GM18526 (cell line): Measurements from ENCODE around the gene SACM1L.

Source experiments
- POLR2A ChIP-seq: IDR thresholded peaks from 3 replicates; pipeline ENCODE4 v1.6.1; 2011; ENCODE audit not compliant: insufficient read length; ENCODE audit errors: extremely low read depth

SACM1L gene

DNA sequence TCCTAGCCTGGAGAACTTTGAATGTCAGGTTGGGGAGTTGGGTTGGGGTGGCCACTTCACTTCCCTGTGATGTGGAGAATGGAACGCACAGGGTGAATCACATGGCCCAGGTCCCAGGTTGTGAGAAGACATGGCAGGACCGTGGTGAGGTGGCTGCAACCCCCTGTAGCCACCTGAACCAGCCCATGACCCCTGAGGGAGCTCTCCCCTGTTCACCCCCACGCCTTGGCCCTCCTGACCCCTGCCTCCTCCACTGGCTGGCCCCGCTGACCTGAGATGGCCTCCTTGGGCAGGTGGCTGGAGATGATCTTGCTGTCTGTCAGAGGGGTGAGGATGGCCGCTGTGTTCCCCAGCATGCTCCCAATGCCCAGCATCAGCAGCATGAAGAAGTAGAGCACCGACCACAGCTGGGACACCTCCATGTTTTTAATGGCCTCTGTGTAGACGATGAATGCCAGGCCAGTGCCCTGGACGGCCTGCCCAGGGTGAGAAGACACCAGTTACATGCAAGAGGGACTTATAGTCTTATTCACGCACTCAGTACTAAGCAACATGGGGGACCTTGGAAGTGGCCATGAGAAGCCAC, 76.2 kb downstream of the SACM1L start:
- TF ChIP-seq POLR2A: no peak

GRCh38 chr3:45765958-45766357, 76.8 kb downstream of the SACM1L start:
- TF ChIP-seq POLR2A: no peak

DNA sequence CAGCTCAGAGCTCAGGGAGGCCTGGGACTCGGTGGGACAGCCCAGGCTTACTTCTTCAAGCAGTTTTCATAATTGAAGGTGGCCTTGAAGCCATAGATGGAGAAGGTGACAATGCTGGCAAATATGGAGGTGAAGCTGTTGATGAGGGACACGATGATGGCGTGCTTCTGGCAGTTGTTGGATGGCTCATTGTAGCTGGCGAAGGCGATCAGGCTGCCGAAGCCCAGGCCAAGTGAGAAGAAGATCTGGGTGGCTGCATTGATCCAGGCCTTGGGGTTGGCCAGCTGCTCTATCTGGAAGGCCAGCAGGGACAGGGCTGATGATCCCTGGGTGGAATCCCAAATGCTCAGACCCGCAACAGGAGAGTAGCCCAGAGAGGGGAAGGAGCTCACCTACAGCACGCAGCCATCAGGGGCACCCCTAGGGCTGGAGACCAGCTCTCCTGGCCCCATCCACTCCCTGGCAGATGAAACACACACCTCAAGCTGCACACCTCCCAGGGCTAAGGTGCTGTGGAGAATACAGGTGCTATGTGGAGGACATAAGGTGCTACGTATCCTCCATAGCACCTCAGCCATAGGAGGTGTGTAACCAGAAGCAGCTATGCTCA, 82.1 kb downstream of the SACM1L start:
- TF ChIP-seq POLR2A: no peak

DNA sequence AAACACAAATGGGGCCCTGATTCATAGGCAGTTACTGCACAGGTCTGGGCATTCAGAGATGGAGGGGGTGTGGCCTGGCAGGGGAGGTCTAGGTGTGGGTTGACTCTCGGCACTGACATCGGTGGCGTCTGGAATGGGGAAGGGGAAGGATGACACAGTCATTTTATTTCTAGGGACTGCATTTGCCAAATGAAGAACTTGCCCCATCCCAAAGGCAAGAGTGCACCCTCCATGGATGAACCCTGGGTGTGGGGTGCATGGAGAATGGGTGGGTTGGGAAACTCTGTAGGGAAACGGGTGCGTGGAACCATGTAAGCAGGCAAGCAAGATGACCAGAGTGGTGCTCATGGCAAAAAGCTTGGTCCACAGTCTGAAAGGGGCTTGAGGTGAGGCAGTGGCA, 82.6 kb downstream of the SACM1L start:
- no peak for TF ChIP-seq POLR2A

DNA sequence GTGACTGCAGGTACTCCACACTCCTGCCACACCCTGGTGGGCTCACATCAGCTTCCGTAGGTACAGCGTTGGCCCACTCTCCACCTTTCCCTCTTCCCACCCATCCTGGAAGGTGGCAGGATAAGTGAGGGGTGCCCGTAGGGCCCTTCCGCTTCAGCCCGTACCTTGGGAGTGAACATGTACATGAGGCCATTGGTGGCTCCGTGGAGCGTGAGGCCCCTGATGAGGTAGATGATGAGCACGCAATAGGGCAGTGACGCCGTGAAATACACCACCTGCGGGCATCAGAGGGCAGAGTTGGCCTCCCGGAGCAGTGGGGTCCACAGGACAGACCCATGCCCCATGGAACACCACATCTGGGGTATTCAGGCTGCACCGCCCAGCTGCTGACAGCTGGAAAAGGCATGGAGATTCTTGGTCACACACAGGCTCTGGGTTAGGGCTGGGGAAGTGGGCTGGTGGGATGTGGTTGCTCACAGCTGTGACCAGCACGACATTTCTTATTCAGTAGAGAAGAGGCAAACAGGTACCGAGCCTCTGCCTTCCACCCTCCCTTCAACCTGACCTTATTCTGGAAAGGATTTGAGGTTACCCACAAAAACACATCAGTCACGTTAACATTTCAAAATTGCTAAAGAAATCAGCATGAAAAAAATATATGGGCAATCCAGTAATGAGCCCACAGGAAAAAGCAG, 83.3 kb downstream of the SACM1L start:
- no peak for TF ChIP-seq POLR2A

DNA sequence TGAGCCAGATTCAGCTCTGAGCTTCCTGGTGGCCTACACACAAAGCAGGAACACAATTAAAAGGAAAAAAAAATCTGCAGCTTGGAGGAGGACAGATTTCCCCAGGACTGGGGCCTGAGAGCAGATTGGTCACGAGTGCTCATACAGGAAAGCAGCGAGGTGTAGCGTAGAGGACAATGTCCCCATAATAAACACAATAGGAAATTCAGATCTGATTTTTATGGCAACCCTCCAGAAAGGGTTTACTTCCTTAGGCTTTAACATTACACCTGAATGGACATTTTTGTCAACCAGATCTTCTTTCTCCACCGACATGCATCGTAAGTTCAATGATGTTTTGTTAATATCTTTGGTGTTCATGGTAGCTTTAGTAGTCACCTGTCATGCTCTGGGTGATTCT, 83.9 kb downstream of the SACM1L start:
- TF ChIP-seq POLR2A: no peak

DNA sequence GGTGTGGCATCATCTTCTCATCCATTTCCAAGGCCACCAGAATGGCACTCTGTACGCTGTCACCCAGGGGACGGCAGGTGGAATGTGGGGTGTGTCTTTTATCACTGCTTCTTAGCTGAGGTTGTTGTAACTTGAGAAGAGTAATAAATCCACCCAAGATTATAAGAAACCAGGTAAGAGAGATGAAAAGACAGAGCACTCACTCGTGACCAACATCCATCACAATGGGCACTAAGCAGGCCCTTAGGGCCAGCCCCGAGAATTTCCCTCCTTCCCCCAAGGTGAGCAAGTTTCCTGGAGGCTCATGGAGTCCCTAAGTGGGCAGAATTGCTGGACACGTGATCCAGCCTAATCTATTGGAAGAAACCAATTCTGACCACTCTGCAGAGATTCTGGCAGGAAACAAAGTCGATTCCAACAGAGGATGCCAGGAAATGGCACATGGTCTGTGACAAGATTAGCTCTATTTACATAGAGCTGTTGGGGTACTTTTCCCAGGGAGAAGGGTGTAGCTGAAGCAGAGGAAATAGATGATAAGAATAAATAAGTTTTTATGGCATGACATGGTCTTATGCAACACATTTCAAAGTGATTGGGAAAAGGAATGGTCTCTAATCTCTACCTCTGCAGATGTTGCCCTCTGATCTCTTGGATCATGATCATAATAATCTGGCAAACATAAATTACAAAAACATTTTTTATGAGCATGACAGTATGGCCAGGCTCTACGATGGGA, 84.7 kb downstream of the SACM1L start:
- no peak for TF ChIP-seq POLR2A

GRCh38 chr3:45774581-45775521, 85.7 kb downstream of the SACM1L start:
- no peak for TF ChIP-seq POLR2A

DNA sequence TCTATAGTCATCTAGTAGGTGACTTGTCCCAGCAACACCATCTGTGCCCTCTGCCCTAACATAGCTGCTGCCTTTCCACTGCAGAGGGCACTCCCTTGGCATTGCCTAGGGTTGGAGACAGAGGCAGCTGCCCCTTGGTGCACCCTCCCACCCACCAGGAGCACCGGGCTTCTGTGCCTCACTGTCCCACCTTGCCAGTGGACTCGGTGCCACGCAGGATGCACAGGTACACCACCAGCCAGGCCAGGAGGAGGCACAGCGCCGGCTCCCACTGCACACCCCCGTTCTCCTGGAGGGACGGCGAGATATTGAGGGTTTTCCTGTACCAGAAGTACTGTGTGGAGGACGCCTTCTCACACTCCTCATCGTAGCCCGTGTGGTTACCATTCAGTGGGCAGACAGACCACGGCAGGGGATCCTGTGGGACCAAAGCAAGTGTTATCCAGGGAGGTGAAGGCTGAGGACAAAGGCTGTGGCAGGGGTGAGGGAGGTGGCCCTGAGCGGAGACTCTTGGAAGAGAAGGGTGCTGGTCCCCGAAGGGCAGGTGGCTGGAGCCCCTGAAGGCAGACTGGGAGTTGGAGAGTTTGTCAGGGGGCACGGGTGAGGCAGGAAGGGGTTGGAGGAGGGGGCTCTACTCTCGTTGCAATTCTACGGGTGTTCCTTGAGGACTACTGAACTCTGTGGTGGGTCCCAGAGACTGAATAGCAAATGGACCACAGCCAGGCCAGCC, 86.5 kb downstream of the SACM1L start:
- no peak for TF ChIP-seq POLR2A

GRCh38 chr3:45776301-45776595, 87.1 kb downstream of the SACM1L start:
- TF ChIP-seq POLR2A: no peak

DNA sequence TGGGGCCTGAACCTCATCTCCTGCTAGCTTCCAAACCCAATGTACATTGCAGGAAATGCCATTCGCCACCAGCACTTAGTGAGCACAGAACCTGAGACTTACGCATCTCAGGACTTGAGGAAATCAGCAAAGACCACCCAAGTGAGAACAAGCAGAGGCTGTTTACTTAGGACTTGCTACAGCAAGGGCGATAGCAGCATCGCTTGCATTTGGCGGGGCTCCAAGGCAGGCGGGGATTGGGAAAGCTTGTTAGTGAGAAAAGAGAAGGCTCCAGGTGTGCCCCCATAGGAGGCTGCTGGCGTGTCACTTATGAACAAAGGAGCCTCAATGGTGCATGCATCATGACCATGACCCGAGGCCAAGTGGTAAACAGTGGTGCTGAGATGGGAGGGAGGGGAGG, 87.4 kb downstream of the SACM1L start:
- TF ChIP-seq POLR2A: no peak

GRCh38 chr3:45777111-45777745, 88.0 kb downstream of the SACM1L start:
- TF ChIP-seq POLR2A: no peak

DNA sequence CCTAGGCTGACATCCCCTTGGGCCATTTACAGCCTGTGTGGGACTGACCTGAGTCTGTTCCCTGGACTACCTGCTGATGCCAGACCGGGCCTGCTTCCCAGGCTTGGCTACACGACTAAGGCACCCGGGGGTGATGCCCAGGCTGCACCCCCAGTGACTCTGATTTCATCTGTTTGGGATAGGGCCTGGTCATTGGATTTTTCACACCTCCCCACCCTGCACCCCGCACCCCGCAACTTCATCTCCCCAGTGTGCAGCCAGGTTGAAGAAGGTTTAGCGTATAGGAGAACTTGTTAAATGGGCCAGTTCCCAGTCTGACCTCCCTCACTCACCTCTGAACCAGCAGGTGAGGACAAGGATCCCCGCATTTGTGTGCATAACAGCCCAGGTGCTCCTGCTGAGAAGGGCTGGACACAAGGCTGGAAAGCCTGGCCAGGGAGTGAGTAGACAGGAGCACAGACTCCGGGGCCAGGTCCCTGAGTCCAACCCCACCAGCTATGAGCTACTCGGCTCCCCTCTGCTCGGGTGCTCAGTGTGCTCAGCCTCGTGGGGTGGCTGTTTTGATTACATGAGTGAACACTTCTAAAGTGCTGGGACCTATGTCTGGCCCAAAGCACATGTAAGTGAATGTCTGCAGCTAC, 88.7 kb downstream of the SACM1L start:
- TF ChIP-seq POLR2A: no peak
